Stomach (tissue), 4 donors: ENCODE measurements around the gene RETSAT.

Source experiments
- EP300 ChIP-seq: sonication (generic); formaldehyde crosslinking; IDR thresholded peaks from one replicate; pipeline ENCODE4 v1.6.1; 2017; ENCODE audit warnings: antibody characterized with exemption
- POLR2A ChIP-seq, 4 donors: fragments of 450-650 bp; IDR thresholded peaks; one replicate each; pipeline ENCODE4 v1.6.1; 2016; ENCODE audit warnings: antibody characterized with exemption in 4 of 4, control low read depth in 2 of 4, mild to moderate bottlenecking in 1 of 4, moderate library complexity in 1 of 4
- TF ChIP-seq, protein P1 (sequence below), 7 experiments: fragments of 450-650 bp in 4 of 7; fragments of 200-600 bp in 3 of 7; sonication (generic) in 3 of 7; IDR thresholded peaks; one replicate each; pipeline ENCODE4 v1.5.1; 2016 to 2019; ENCODE audit warnings: antibody characterized with exemption in 7 of 7, control low read depth in 2 of 7, mild to moderate bottlenecking in 1 of 7

DNA sequence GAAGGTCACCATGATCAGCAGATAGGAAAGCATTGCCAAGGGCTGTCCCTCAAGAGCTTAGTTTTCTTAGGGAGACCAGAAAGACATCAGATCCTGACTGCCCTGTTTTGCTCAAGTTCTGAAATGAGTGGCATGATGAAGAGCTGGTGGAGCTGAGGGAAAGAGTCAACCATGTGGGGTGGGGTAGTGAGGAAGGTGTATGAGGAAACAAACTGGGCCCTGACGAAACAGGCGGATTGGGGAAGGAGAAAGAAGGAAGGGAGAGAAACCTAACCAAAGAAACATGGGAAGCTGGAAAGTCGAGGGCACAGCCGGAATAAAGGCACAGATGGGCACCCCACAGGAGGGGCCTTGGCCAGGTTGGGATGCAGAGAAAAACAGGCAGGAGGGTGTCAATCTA lies 34.5 kb downstream of the RETSAT start:
- TF ChIP-seq, protein P1, sequence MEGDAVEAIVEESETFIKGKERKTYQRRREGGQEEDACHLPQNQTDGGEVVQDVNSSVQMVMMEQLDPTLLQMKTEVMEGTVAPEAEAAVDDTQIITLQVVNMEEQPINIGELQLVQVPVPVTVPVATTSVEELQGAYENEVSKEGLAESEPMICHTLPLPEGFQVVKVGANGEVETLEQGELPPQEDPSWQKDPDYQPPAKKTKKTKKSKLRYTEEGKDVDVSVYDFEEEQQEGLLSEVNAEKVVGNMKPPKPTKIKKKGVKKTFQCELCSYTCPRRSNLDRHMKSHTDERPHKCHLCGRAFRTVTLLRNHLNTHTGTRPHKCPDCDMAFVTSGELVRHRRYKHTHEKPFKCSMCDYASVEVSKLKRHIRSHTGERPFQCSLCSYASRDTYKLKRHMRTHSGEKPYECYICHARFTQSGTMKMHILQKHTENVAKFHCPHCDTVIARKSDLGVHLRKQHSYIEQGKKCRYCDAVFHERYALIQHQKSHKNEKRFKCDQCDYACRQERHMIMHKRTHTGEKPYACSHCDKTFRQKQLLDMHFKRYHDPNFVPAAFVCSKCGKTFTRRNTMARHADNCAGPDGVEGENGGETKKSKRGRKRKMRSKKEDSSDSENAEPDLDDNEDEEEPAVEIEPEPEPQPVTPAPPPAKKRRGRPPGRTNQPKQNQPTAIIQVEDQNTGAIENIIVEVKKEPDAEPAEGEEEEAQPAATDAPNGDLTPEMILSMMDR (IDR thresholded peaks at IDR 0.05), result no peak
- TF ChIP-seq EP300 (no peak), POLR2A (IDR thresholded peaks at IDR 0.05) (no peak)
